GM15510 (cell line): ENCODE results near the gene NFAM1.

ENCODE experiments used
- POLR2A ChIP-seq: IDR thresholded peaks from 3 replicates; pipeline ENCODE4 v1.6.1; 2011; ENCODE audit warnings: borderline replicate concordance; ENCODE audit not compliant: insufficient read length; ENCODE audit errors: extremely low read depth

Gene NFAM1

DNA sequence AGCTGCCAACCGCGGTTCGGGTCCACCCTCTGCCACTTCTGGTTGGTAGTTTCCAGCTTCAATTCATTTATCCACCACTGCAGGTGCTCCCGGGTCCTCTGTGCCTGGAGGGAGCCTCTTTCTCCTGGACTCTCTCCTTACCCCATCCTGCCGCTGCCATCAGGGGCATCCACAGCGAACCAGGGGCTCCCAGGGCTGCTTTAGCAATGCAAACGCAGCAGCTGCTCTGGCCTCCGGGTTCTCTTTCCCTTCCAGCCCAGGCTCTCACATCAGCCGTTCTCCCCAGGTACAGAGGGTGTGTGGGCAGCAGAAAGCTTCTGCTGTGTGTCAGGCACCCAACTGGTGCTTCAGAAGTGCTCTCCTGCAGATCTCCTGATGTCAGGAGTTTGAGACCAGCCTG lies 27.9 kb downstream of the NFAM1 start:
- TF ChIP-seq POLR2A = no peak

DNA sequence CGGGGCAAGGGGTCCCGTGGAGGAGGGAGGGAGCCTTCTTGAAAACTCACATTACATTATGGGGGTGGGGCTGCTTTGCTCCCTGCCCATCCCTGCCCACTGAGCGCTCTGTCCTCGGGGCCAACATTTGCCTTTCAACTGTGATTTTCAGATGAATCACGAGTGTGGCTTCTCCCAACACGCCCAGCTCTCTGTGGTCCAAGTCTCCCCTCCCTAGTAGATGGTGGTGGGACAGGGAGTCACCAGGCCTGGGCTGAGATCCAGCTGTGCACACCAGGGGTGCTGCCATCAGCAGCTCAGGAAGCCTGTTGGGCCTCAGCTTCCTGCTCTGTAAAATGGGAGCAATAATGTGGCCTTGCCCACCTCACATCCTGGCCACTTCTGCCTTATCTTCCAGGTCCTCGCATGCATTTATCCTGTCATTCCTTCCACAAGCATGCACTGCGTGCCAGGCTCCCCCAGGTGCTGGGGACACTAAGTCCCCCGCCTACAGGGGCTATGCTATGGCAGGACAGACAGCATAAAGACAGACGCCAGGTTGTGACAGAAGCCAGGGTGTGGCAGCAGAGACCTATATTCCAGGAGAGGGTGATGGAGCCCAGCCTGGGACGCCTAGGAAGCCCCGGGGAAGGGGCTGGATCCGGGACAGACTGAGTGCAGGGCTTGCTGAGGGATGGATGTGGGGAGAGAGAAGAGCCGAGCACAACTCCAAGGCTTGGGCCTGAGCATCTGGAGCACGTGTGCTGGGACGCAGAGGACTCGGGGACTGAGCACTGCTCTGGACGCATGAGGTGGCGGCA lies 30.5 kb downstream of the NFAM1 start:
- no peak for TF ChIP-seq POLR2A

DNA sequence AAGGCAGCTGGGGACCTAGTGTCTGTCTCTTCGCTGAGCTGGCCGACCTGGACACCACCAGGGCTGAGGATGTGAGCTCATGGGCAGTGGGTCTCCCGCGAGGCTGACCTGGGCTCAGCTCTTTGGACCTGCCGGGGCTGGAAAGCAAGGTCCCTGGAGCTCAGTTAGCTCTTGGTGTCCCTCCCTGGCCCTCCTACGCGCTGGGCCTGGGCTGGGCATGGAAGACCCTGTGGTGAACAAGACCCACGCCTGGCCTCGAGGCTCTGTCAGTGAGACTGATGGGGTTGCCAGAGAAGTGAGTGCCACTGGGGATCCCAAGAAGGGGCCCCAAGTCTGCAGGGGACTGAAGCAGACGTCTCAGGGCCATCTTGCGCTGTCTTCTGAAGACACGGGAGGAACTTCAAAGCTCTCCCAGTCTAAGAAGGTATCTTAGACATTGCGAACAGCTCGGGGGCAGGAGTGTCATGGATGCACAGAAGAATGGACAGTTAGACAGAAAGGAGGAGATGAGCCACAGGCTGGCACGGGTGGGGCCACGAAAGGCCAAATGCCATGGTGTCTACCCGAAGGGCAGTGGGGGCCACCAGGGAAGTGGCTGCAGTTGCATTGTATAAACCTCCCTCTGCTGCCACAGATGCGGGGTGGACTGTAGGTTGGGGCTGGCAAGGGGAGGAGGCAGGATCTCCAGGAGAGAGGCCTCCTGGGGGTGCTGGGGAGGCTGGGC lies 31.2 kb downstream of the NFAM1 start:
- no peak for TF ChIP-seq POLR2A

DNA sequence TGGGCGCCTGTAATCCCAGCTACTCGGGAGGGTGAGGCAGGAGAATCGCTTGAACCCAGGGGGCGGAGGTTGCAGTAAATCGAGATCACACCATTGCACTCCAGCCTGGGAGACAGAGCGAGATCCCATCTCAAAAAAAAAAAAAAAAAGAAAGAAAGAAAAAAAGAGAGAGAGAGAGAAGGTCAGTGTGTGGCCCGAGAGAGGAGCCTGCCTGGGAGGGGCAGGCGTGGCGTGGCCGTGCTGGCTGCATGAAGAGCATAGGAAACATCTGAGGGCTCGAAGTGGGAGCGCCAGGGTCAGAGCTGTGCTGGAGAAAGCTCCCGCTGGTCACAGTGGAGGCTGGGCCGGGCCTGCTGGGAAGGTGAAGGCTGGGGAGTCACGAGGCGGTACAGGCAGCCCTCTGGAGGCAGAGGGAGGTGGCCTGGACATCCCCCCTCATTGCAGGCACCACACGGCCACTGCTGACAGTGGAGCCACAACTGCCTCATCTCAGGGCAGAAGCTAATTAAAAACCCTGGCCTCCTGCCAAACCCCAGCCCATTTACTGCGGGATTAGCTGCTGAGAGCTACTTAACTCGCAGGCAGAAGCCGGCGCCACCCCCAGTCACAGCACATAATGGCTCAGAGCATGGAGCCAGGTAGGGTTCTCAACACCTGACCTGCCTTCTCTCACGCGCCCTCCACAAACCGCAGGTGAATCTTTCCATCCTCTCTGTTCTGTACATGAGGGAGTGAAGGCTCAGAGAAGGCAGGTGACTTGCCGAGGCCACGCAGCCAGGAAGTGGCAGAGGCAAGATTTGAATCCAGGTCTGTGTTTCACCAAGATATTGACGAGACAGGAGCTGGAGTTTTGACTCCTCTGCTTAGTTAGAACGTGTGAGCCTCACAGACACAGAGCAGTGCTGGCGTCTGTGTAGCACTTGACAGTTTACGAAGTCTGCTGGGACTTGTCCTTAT lies 32.6 kb downstream of the NFAM1 start:
- no peak for TF ChIP-seq POLR2A

DNA sequence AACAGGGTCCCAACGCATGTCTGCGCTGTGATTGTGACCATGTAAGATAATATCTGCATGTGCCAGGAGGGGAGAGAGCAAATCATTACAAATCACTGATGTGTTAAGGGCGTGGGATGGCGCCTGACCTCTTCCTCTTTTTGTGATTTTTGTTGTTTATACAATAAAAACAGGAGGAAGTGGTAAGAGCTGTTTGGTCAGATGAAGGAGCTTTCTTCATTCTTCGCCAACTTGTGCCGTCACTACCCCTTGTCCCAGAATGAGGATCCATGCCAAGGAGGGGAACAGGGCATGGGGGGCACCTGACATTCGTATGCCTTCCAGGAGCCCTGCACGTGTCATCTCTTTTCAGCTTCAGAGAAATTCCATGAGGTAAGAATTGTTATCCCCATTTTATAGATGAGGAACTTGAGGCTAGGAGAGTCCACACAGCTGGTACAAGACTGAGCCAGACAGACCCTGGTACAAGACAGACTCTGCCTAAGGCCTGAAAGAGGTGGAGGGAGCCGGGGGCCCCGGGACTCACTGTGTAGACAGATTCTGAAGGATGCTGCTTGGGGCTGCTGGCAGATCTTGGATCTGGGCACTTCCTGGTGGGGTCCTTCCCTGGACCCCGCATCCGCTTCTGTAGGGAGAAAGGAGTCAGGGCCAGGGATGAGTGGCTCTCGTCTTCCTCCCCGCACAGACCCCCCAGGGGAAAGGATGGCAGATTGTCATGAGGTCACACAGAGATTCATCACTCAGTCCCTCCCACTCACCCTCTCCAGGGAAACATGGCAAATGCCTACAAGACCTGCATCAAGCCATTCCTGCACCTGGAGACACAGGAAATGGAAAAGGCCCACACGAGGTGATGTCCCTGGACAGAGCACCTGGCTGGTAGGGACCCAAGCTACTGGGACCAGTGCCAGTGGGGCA lies 34.6 kb downstream of the NFAM1 start:
- TF ChIP-seq POLR2A = no peak

DNA sequence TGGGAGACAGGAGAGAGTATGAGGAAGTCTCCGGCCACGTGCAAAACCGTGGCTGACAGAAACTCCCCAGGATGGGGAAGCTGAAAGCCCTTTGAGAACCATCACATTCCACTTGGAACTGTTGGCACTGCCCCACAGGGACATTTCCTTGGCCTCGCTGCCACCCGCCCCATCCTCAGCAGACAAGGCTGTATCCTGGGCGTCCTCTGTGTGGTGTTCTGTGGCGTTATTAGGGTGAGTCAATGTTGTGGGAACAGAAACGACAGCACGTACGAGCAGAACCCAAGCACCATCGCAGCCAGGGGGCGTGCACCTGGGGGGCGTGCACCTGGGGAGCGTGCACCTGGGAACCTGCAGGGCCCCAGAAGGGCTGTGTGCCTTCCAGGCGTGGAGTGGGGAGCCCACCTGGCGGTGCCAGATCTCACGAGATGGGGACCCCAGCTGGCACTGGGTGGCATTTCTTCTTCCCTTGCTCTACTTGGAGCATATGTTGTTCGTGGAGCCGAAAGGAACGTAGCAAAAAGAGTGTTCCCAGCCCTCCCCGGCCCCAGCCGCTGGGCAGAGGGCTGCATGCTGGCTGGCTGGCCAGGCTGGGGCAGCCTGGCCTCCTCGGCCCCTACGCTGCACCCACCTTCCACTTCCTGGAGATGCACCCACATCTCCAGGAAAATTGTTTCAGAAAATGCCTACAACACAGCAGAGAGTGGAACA lies 35.4 kb downstream of the NFAM1 start:
- TF ChIP-seq POLR2A = no peak

DNA sequence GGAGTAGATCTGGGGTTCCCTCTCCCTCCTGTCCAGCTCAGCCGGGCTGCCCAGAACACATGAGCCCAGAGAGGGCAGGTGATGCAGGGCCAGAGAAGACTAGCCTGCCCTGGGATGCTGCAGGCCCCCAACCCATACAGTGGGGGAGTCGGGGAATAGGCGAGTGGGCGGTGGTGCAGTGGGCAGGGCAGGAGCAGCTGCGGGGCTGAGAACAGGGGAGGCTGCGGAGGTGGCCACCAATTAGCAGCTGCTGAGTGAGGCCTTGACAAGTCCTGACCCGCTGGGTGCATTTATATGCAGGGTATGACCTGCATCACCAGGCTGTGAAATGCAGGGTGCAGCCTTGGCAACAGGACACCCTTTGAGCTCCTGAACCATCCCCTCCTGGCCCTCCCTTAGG lies 43.1 kb downstream of the NFAM1 start:
- TF ChIP-seq POLR2A = no peak

DNA sequence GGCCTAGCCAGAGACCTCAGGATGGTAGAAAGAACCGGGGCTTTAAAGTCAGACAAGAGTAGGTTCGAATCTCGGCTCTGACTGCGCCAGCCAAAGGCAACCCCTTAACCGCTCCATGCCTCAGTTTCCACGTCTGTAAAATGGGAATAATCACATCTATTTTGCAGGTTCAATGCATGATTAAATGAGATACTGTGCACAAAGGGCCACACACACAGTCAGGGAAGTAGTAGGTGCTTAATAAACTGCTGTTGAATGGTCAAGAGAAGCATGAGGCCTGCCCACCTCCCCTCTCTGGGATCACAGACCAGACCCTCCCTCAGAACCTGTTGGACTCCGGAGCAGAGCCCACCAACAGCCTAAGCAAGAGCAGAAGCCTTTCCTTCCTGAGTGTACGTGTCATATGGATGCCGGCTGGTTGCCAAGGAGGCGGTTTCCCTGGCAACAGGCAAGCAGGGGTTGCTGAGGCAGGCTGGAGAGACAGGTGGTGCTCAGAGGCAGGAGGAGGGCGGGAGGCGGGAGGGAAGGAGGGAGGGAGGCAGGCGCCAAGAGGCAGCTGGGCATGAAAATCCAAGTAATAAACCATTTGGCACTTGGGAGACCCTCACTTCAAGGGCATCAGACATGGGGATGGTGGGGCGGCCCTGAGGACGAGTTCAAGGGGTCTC lies 43.9 kb downstream of the NFAM1 start:
- no peak for TF ChIP-seq POLR2A

DNA sequence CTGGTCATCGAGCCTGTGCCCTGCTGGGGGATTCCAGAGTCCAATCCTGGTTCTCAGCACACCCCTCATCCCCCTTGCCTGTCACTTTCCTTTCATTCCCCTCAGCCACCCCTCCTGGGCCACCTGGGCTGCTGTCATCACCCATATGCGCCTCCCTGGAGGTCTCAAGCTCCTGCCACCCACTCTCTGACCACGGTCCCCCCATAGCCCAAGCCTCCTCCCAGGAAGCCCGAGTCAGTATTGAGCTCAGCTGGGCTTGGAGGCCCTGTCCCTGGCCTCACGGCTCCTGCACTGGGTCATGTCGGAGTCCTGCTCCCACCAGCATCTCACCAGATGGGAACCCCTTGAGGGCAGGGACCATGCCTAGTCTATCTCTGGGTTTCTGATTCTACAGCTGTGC lies 44.6 kb downstream of the NFAM1 start:
- TF ChIP-seq POLR2A = no peak

DNA sequence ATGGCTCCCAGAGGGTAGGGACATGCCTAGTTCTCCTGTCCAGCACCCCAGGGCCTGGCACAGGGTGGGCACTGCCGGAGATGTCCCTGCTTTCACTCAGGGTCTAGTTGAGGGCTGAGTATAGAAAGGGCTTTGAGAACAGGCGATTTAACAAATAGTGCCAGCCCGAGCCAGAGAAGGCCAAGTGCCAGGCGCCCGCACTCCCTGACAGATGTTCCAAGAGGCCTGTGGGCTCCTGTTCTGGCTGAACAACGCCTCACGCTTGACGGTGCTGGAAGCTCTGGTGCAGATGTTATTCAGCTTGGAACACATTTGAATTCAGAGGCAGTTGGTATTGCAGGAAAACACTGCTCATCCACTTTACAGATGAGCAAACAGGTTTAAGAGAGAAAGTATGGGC lies 46.5 kb downstream of the NFAM1 start:
- no peak for TF ChIP-seq POLR2A

DNA sequence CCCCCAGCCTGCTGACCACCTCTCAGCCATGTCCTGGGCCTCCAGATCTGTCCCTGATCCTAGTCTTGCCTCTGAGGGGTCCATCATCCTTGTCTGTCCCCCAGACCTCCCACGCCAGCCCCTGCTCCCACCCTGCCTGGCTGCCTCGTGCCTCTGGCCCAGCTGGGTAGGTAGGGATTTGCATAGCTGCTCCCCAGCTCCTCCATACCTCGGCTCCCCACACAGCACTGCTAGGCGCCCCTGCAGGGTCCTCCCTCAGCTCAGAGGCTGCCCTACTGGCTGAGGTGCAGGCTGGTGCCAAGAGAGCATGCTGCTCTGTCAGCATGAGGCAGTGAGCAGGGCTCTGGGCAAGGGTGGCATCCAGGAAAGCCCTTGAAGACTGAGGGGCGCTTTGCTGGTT lies 47.7 kb downstream of the NFAM1 start:
- TF ChIP-seq POLR2A = no peak

DNA sequence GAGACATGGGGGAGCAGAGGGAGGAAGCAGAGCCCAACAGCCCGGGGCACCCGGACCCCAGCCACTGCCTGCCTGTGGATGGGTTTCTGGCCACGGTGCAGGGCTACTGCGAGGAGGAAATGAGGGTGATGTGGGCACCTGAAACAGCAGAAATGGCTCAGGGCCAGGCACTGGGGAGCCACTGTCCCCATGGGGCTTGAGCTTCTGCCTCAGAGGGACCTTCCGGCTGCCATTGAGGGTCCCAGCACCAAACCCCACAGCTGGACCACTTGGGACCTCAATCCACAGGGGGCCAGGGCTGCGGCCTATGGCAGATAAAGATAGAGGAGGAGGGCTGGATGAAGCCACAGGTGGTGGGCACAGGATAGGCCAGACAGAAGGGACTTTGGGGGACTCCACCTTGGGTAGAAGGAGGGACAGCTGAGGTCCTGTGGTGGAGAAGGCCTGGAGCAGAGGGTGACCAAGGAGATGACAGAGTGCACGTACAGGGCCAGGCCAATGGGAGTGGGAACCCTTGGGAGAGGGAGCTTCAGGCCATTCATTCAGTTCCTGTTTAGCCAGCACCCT lies 48.3 kb downstream of the NFAM1 start:
- TF ChIP-seq POLR2A = no peak

DNA sequence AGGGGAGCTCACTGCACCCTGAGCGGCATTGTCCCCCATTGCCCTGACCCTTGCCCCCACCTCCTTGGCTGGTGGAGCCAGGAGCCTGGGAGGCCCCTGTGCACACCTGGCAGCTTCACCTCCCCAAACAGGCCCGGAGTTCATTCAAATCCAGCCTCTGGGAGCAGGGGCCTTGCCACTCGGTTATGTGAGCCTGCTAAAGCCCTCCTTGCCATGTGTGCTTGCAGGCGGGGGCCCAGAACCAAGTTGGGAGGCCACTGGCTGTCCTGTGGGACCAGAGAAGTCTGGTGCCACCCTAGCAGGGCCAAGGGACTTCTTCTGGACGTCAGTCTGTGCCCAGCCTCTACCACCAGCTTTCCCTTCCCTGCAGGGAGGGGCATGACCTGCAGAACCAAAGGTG lies 48.9 kb downstream of the NFAM1 start:
- TF ChIP-seq POLR2A = no peak

DNA sequence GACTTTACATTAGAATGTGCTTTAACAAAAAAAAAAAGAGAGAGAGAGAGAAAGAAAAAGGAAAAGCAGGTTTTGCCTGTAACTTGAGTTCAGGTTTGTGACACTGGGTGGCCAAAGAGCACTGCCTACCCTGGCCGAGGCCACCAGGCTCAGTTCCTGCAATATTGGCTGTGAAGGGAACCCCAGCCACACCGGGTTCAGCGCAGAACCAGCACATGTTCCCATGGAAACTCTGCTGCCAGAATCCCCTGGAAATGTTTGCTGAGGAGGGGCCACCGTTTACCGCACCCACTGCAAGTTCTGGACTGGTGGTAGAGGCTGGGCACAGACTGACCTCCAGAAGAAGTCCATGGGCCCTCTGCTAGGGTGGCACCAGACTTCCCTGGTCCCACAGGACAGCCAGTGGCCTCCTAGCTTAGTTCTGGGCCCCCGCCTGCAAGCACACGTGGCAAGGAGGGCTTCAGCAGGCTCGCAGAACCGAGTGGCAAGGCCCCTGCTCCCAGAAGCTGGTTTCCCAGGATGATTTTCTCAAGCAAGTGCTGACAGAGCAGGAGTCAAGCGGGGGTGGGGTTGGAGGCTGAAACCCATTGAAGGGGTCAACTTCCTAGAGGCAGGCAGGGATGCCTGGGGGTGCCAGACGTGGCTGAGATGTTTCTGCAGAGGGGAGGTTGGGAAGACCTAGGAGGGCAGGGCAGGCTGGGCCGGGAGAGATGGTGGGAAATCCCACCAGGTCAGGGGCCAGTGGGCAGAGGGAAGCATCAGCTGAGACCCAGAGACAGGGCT lies 51.2 kb downstream of the NFAM1 start:
- TF ChIP-seq POLR2A = no peak
